ENCODE results near the gene URM1.

The URM1 gene

GRCh38 chr9:128391956-128392301, 20.8 kb downstream of the URM1 start:
- ChIA-PET CTCF (no interaction called here), POLR2A (no interaction called here)
- DNase-seq: no peak
- H3K9me3 ChIP-seq (ENCODE audit: control extremely low read depth in 1 of 5, control insufficient read depth in 4 of 5, insufficient read depth in 2 of 5, low read depth in 1 of 5, low read length in 4 of 5): no peaks in the 10 kb centered on the region
- no peaks in the 10 kb centered on the region for H3K27me3 ChIP-seq (replicated peaks in 2 of 5; ENCODE audit: control insufficient read depth in 4 of 5, insufficient read depth in 5 of 5, low read length in 4 of 5)
- 98% methylated on average over 19 of the region's 21 CpGs for WGBS (ENCODE audit: insufficient coverage)
- H3K4me3 ChIP-seq (ENCODE audit: control insufficient read depth in 1 of 7, extremely low read depth in 1 of 7, insufficient read depth in 4 of 7, low read depth in 2 of 7, low read length in 6 of 7): no peak overlapping the region
- peaks cover 2 to 57% (median 40%) of the 10 kb centered on the region in 4 experiments for H3K36me3 ChIP-seq (ENCODE audit: control insufficient read depth in 4 of 4, insufficient read depth in 4 of 4, low read length in 3 of 4)
- peaks cover 0 to 3% (median 2%) of the 10 kb centered on the region in 4 experiments for H3K4me1 ChIP-seq (ENCODE audit: control extremely low read depth in 1 of 4, control insufficient read depth in 4 of 4, insufficient read depth in 4 of 4, low read length in 3 of 4)
- no peak overlapping the region for H3K27ac ChIP-seq (ENCODE audit: insufficient read depth in 1 of 2, low read depth in 1 of 2, low read length in 2 of 2, poor library complexity in 1 of 2, severe bottlenecking in 2 of 2)

DNA sequence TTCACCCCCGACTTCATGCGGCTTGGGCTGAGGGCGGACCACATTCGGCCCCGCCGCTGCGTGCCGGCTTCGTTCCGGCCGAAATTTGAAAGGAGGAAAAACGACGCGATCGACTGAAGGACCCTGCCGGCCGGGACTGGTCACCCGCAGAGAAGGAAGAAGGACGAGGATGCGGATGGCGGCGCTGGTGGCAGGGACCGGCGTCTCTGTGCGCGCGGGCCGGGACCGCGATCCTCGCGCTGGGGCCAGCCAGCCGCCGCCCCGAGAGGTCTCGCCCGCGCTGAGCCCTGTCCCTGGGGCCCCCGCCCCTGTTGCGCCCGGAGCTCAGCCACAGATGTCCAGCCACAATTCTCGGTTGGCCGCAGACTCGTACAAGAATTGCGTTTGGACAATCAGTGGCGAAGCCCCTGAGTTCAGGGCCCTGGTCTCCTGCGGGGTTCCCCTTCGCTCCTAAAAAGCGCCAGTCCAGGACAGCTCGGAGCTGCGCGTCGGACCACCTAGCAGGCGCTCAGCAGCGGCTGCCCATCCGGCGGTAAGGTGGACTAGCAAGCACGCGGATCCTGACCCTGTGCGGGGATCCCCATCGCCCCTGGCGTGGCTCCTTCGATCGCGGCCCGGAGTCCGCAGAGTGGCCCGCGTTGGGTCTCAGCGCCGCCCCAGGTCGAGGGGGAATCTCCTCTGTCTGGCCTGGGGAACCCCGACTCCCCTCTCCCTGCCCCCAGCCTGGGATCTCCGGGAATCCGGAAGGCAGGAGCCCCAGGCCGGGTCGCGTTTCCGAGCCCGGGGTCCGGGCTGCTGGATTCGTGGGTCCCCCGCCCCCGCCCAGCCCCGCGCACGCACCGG, 21.3 kb downstream of the URM1 start:
- H3K27ac ChIP-seq (ENCODE audit: insufficient read depth in 1 of 2, low read depth in 1 of 2, low read length in 2 of 2, poor library complexity in 1 of 2, severe bottlenecking in 2 of 2): no peak overlapping the region
- no peaks in the 10 kb centered on the region for H3K9me3 ChIP-seq (ENCODE audit: control extremely low read depth in 1 of 5, control insufficient read depth in 4 of 5, insufficient read depth in 2 of 5, low read depth in 1 of 5, low read length in 4 of 5)
- peaks cover 0 to 8% (median 8%) of the 10 kb centered on the region in 4 experiments for H3K4me1 ChIP-seq (ENCODE audit: control extremely low read depth in 1 of 4, control insufficient read depth in 4 of 4, insufficient read depth in 4 of 4, low read length in 3 of 4)
- no peak for DNase-seq
- H3K4me3 ChIP-seq (ENCODE audit: control insufficient read depth in 1 of 7, extremely low read depth in 1 of 7, insufficient read depth in 4 of 7, low read depth in 2 of 7, low read length in 6 of 7): no peak overlapping the region
- CTCF ChIA-PET: no interaction called here
- POLR2A ChIA-PET: no interaction called here
- 95% methylated on average over 61 of the region's 88 CpGs for WGBS (ENCODE audit: insufficient coverage)
- H3K36me3 ChIP-seq (ENCODE audit: control insufficient read depth in 4 of 4, insufficient read depth in 4 of 4, low read length in 3 of 4): peaks cover 2 to 51% (median 35%) of the 10 kb centered on the region in 4 experiments
- no peaks in the 10 kb centered on the region for H3K27me3 ChIP-seq (replicated peaks in 2 of 5; ENCODE audit: control insufficient read depth in 4 of 5, insufficient read depth in 5 of 5, low read length in 4 of 5)

DNA sequence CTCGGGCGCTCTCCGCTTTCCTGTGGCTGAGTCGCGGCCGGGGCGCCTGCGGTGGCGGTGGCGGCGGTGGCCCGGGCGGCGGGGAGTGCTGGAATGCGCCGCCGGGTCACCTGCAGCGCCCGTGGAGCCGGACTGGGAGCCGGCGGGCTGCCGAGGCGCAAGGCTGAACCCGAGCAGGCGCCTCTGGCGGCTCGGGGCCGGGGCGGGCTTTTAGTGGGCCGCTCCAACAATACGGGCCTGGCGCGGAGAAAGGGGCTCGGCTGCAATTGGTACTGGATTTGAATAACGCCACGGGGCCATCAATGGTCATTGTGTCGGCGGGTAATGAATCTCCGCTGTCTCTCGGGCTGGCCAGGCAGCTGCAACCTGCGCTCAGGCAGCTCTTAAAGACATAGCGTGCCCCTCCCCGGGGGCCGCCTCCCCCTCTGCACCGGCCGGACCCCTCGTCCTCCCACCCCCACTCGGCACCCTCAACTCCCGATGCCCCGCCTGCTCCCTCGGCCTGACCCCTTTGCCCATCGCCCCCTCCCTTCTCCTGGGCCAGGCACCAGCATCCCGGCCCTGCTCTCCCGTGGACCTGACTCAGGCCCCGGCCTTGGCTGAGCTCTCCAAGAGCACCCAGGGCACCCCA, 22.1 kb downstream of the URM1 start:
- ChIA-PET CTCF (no interaction called here), POLR2A (no interaction called here)
- H3K27ac ChIP-seq (ENCODE audit: insufficient read depth in 1 of 2, low read depth in 1 of 2, low read length in 2 of 2, poor library complexity in 1 of 2, severe bottlenecking in 2 of 2): no peak overlapping the region
- H3K36me3 ChIP-seq (ENCODE audit: control insufficient read depth in 4 of 4, insufficient read depth in 4 of 4, low read length in 3 of 4): peaks cover 2 to 44% (median 27%) of the 10 kb centered on the region in 4 experiments
- H3K27me3 ChIP-seq (replicated peaks in 2 of 5; ENCODE audit: control insufficient read depth in 4 of 5, insufficient read depth in 5 of 5, low read length in 4 of 5): no peaks in the 10 kb centered on the region
- peaks cover 0 to 9% (median 8%) of the 10 kb centered on the region in 4 experiments for H3K4me1 ChIP-seq (ENCODE audit: control extremely low read depth in 1 of 4, control insufficient read depth in 4 of 4, insufficient read depth in 4 of 4, low read length in 3 of 4)
- no peak overlapping the region for H3K4me3 ChIP-seq (ENCODE audit: control insufficient read depth in 1 of 7, extremely low read depth in 1 of 7, insufficient read depth in 4 of 7, low read depth in 2 of 7, low read length in 6 of 7)
- WGBS (ENCODE audit: insufficient coverage): 95% methylated on average over 51 of the region's 56 CpGs
- H3K9me3 ChIP-seq (ENCODE audit: control extremely low read depth in 1 of 5, control insufficient read depth in 4 of 5, insufficient read depth in 2 of 5, low read depth in 1 of 5, low read length in 4 of 5): no peaks in the 10 kb centered on the region
- no peak for DNase-seq

DNA sequence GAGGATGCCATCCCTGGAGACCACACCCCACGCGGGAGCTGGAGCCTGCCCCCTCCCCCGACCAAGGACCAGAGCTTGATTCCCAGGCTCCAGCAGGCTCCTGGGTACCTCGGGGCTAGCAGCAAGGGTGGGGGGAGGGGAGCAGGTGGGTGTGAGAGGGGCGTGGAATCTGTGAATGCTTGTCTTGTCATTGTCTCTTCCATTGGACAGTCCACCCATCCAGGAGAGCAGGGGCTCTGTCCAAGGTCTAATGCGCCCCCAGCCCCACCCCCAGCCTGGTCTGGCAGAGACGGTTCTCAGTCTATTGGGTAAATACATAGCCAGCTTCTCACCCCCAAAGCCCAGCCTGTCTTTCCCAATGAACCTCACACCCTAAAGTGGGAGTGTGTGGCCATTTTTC, 22.8 kb downstream of the URM1 start:
- WGBS (ENCODE audit: insufficient coverage): 100% methylated on average over 2 of the region's 7 CpGs
- CTCF ChIA-PET: no interaction called here

DNA sequence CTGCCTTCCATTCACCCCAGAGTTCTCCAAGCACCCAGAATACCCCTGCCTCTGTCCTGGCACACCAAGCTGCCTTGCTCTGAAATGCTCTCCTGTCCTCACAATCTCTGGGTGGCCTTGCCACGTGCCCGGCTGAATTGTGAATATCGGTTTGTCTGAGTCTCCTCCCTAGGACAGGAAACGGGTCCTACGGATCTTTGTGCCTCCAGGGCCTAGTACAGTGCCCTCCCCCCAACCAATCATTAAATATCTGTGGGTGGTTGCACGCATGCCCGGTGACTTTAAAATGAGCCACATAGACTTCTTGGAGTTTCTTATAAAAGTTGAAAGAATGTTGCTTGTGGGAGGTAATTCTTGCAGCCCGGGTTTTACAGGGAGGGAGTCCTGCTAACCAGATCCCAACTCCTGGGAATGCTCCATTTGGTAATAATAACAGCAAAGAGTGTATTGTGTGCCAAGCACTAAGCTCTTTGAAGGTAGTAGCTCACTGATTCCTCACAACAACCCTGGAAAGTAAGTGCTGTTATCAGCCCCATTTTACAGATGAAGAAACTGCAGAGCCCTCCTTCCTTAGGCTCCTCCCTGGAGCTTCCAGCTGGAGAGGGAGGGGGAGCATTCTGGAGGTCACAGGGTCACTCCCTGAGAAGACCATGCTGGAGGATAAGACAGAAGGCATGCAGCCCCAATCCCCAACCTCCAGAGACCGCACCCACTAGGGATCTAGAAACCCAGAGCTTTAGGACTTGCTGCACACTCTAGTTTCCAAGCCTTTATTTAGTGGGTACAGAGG, 23.4 kb downstream of the URM1 start:
- no peak overlapping the region for H3K27ac ChIP-seq (ENCODE audit: insufficient read depth in 1 of 2, low read depth in 1 of 2, low read length in 2 of 2, poor library complexity in 1 of 2, severe bottlenecking in 2 of 2)
- peaks cover 0 to 9% (median 8%) of the 10 kb centered on the region in 4 experiments for H3K4me1 ChIP-seq (ENCODE audit: control extremely low read depth in 1 of 4, control insufficient read depth in 4 of 4, insufficient read depth in 4 of 4, low read length in 3 of 4)
- POLR2A ChIA-PET: interaction anchor here (0.6 kb wide), 1 partner anchor 107 kb away, joined by 3 read pairs; no protein-coding TSS in a partner anchor
- WGBS (ENCODE audit: insufficient coverage): 87% methylated on average over 3 of the region's 9 CpGs
- H3K4me3 ChIP-seq (ENCODE audit: control insufficient read depth in 1 of 7, extremely low read depth in 1 of 7, insufficient read depth in 4 of 7, low read depth in 2 of 7, low read length in 6 of 7): no peak overlapping the region
- no peaks in the 10 kb centered on the region for H3K9me3 ChIP-seq (ENCODE audit: control extremely low read depth in 1 of 5, control insufficient read depth in 4 of 5, insufficient read depth in 2 of 5, low read depth in 1 of 5, low read length in 4 of 5)
- DNase-seq: no peak
- H3K27me3 ChIP-seq (replicated peaks in 2 of 5; ENCODE audit: control insufficient read depth in 4 of 5, insufficient read depth in 5 of 5, low read length in 4 of 5): no peaks in the 10 kb centered on the region
- CTCF ChIA-PET: no interaction called here
- peaks cover 2 to 31% (median 18%) of the 10 kb centered on the region in 4 experiments for H3K36me3 ChIP-seq (ENCODE audit: control insufficient read depth in 4 of 4, insufficient read depth in 4 of 4, low read length in 3 of 4)

More for the DNA sequence above, 22.8 kb downstream of the URM1 start:
- Histone ChIP-seq H3K9me3 (ENCODE audit: control extremely low read depth in 1 of 5, control insufficient read depth in 4 of 5, insufficient read depth in 2 of 5, low read depth in 1 of 5, low read length in 4 of 5) (no peaks in the 10 kb centered on the region), H3K27me3 (replicated peaks in 2 of 5; ENCODE audit: control insufficient read depth in 4 of 5, insufficient read depth in 5 of 5, low read length in 4 of 5) (no peaks in the 10 kb centered on the region), H3K4me1 (ENCODE audit: control extremely low read depth in 1 of 4, control insufficient read depth in 4 of 4, insufficient read depth in 4 of 4, low read length in 3 of 4) (peaks cover 0 to 9% (median 8%) of the 10 kb centered on the region in 4 experiments), H3K27ac (ENCODE audit: insufficient read depth in 1 of 2, low read depth in 1 of 2, low read length in 2 of 2, poor library complexity in 1 of 2, severe bottlenecking in 2 of 2) (no peak overlapping the region), H3K4me3 (ENCODE audit: control insufficient read depth in 1 of 7, extremely low read depth in 1 of 7, insufficient read depth in 4 of 7, low read depth in 2 of 7, low read length in 6 of 7) (no peak overlapping the region), H3K36me3 (ENCODE audit: control insufficient read depth in 4 of 4, insufficient read depth in 4 of 4, low read length in 3 of 4) (peaks cover 2 to 37% (median 21%) of the 10 kb centered on the region in 4 experiments)
- POLR2A ChIA-PET: interaction anchor here (0.6 kb wide), 1 partner anchor 107 kb away, joined by 3 read pairs; no protein-coding TSS in a partner anchor
- no peak for DNase-seq

DNA sequence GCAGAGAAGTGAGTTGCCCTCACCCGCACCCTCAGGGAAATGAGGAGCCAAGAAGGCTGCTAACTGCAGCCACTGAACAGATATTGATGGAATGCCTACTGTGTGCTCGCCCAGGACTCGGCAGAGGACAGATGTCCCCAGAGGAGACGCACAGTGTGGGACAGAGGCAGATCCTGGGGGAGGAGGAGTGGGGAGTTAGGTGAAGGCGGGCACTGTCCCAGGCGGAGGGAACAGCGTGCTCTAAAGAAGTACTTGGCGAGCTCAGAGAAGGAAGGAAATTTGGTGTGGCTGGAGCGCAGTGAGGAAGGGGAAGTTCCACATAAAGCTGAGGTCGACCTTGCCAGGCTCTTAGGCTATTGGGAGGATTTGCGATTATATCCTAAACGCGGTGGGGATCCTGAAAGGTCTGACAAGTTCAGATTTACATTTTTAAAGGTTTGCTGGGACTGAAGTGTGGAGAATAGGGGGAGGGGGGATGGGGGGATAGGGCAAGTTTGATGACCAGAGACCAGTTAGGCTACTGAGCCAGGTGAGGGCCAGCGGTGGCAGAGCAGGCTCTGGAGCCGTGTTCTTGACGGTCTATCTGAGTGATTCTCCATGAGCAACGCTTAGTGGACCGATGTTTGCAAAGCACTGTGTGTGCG, 25.9 kb downstream of the URM1 start:
- Histone ChIP-seq H3K36me3 (ENCODE audit: control insufficient read depth in 4 of 4, insufficient read depth in 4 of 4, low read length in 3 of 4) (peaks cover 0 to 7% (median 4%) of the 10 kb centered on the region in 4 experiments), H3K4me1 (ENCODE audit: control extremely low read depth in 1 of 4, control insufficient read depth in 4 of 4, insufficient read depth in 4 of 4, low read length in 3 of 4) (peaks cover 0 to 9% (median 8%) of the 10 kb centered on the region in 4 experiments), H3K27ac (ENCODE audit: insufficient read depth in 1 of 2, low read depth in 1 of 2, low read length in 2 of 2, poor library complexity in 1 of 2, severe bottlenecking in 2 of 2) (no peak overlapping the region), H3K27me3 (replicated peaks in 2 of 5; ENCODE audit: control insufficient read depth in 4 of 5, insufficient read depth in 5 of 5, low read length in 4 of 5) (no peaks in the 10 kb centered on the region), H3K9me3 (ENCODE audit: control extremely low read depth in 1 of 5, control insufficient read depth in 4 of 5, insufficient read depth in 2 of 5, low read depth in 1 of 5, low read length in 4 of 5) (no peaks in the 10 kb centered on the region), H3K4me3 (ENCODE audit: control insufficient read depth in 1 of 7, extremely low read depth in 1 of 7, insufficient read depth in 4 of 7, low read depth in 2 of 7, low read length in 6 of 7) (peak overlapping the region in 3 of 7 experiments; percentile 11 to 64 (median 39))
- DNase-seq: peak; percentile 30 to 67 (median 63)
- WGBS (ENCODE audit: insufficient coverage): 6% methylated on average over 18 of the region's 19 CpGs
- POLR2A ChIA-PET: no interaction called here
- CTCF ChIA-PET: interaction anchor here (0.6 to 1.7 kb wide), 7 partner anchors 10 to 417 kb away, joined by 3 to 5 read pairs (median 4); no protein-coding TSS in a partner anchor
